Measurements from ENCODE around the gene ZBTB25. TPM values are rescaled to one million over a fixed set of nuclear protein-coding genes. Genes with fewer than 3 reads are reported as not detected.

ZBTB25 gene
- total RNA-seq, 4 donors from 2014 or later: 7.8 to 15.1 (median 9.1) TPM

DNA sequence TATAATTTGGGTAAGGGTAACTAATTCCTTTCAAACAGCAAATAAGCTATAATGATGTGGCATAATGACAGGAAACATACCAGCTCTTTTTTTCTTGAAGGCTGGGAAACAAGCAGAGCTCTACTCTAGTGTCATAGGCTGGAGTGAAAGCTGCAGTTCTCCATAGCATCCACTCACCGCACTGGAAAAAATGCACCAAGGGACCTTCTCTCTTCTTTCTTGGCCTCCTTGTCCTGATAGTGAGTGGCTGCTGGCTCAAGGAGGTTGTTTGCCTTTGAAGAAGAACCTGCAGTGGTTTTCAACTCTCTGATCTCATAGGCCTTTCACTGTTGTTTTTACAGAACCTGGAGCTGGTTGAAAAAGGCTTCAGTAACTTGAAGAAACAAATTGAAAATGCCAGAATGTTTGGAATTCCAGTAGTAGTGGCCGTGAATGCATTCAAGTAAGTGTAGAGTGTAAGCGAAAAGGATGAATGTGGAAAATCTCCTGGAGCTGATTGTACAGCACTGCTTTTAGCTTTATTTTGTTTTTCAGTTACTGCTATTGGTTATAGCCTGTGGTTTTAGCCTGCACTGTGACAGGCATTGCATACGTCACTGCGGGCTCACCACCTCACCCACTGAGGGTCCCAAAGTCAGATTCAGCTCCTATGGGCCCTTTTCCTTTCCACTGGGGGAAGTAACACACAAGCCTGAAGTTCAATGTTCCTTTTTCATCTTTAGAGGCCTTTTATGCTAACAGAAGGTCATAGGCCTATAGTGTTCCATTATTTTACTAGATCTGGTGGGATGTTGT lies 55.6 kb downstream of the ZBTB25 start:
- intact Hi-C loops (cut with DNase I; ENCODE audit: low total_unique reads): no loop called here
- WGBS, 2 donors: 93 to 95% methylated on average over 5 of the region's 5 CpGs
- TF ChIP-seq POLR2A (IDR thresholded peaks at IDR 0.05) (no peak), CTCF (IDR thresholded peaks at IDR 0.05) (no peak)

GRCh38 chr14:64444984-64445845 lies 58.4 kb downstream of the ZBTB25 start:
- 80 to 83% methylated on average over 7 of the region's 7 CpGs for WGBS, 2 donors
- TF ChIP-seq CTCF (IDR thresholded peaks at IDR 0.05) (no peak), POLR2A (IDR thresholded peaks at IDR 0.05) (no peak)
- DNase-seq (ENCODE audit: low spot score in 2 of 2): no peak
- no peak overlapping the region for H3K4me3 ChIP-seq (ENCODE audit: low read depth, poor library complexity, severe bottlenecking)
- intact Hi-C loops (cut with DNase I; ENCODE audit: low total_unique reads): no loop called here

More for the DNA sequence above, 55.6 kb downstream of the ZBTB25 start:
- no peak overlapping the region for H3K4me3 ChIP-seq (ENCODE audit: low read depth, poor library complexity, severe bottlenecking)
- DNase-seq (ENCODE audit: low spot score in 2 of 2): no peak

- TF ChIP-seq POLR2A (IDR thresholded peaks at IDR 0.05): no peak
- TF ChIP-seq CTCF (IDR thresholded peaks at IDR 0.05): no peak
- intact Hi-C loops (cut with DNase I; ENCODE audit: low total_unique reads): no loop called here
- no peak for DNase-seq (ENCODE audit: low spot score in 2 of 2)
- WGBS, 2 donors: 91 to 92% methylated on average over 11 of the region's 11 CpGs
- no peak overlapping the region for H3K4me3 ChIP-seq (ENCODE audit: low read depth, poor library complexity, severe bottlenecking)
Observed at GRCh38 chr14:64444140-64444539, 59.5 kb downstream of the ZBTB25 start.

GRCh38 chr14:64442300-64442988 lies 61.2 kb downstream of the ZBTB25 start:
- H3K4me3 ChIP-seq (ENCODE audit: low read depth, poor library complexity, severe bottlenecking): no peak overlapping the region
- TF ChIP-seq CTCF (IDR thresholded peaks at IDR 0.05): no peak
- no peak for TF ChIP-seq POLR2A (IDR thresholded peaks at IDR 0.05)
- intact Hi-C loops (cut with DNase I; ENCODE audit: low total_unique reads): no loop called here
- 83 to 86% methylated on average over 17 of the region's 17 CpGs for WGBS, 2 donors
- DNase-seq (ENCODE audit: low spot score in 2 of 2): no peak

- TF ChIP-seq POLR2A (IDR thresholded peaks at IDR 0.05): no peak
- no peak for TF ChIP-seq CTCF (IDR thresholded peaks at IDR 0.05)
- peak in 1 of 2 donors; percentile 3 for DNase-seq (ENCODE audit: low spot score in 2 of 2)
- intact Hi-C loops (cut with DNase I; ENCODE audit: low total_unique reads): no loop called here
- 91% methylated on average over 3 of the region's 3 CpGs for WGBS, 2 donors
- H3K4me3 ChIP-seq (ENCODE audit: low read depth, poor library complexity, severe bottlenecking): no peak overlapping the region
Observed at GRCh38 chr14:64440494-64440893, 63.1 kb downstream of the ZBTB25 start.
